GM23248 (cell line): ENCODE data around the gene RAB25.

ENCODE experiments used
- EZH2 ChIP-seq: fragments of 200-600 bp; sonication (generic); IDR thresholded peaks from 2 replicates; pipeline ENCODE4 v1.6.1; 2018; ENCODE audit warnings: antibody characterized with exemption, mild to moderate bottlenecking; ENCODE audit not compliant: insufficient read depth, poor library complexity, severe bottlenecking
- EZH2phosphoT487 ChIP-seq: fragments of 200-600 bp; sonication (generic); IDR thresholded peaks from 2 replicates; pipeline ENCODE4 v1.6.1; 2018; ENCODE audit warnings: antibody characterized with exemption, moderate library complexity, mild to moderate bottlenecking, low read depth; ENCODE audit not compliant: insufficient read depth

GRCh38 chr1:156012051-156012817 lies 48.7 kb upstream of the RAB25 start:
- TF ChIP-seq EZH2phosphoT487: no peak
- no peak for TF ChIP-seq EZH2
